AG04449 (cell line): ENCODE data around the gene C9orf152.

Experiments used
- CTCF ChIA-PET: fragments of 350-600 bp; formaldehyde crosslinking; extraction: SDS; loops from one replicate; lab custom pipeline; 2021; ENCODE audit warnings: antibody characterized with exemption; lab: Yijun Ruan, JAX
- POLR2A ChIA-PET: fragments of 400-600, 350-600 bp; formaldehyde crosslinking; extraction: SDS; loops from one replicate; lab custom pipeline; 2020; ENCODE audit warnings: antibody characterized with exemption, inconsistent platforms; lab: Yijun Ruan, JAX
- DNase-seq: peaks from one replicate; pipeline ENCODE4 v3.0.0-alpha.2; 2010; ENCODE audit warnings: low read depth, low spot score
- H3K4me3 ChIP-seq: 2 replicates; pipeline ENCODE4 v1.5.1; 2011; ENCODE audit warnings: low read depth, mild to moderate bottlenecking, control low read depth, low read length
- CTCF ChIP-seq: IDR thresholded peaks from one replicate; pipeline ENCODE4 v1.5.1; 2011; ENCODE audit warnings: mild to moderate bottlenecking, moderate library complexity, low read length, control low read depth, inconsistent platforms; ENCODE audit not compliant: insufficient read depth; ENCODE audit errors: missing control alignments

C9orf152 gene

GRCh38 chr9:110220809-110221208 is 12.8 kb upstream of the C9orf152 start:
- no peak for DNase-seq
- H3K4me3 ChIP-seq: no peak overlapping the region
- POLR2A ChIA-PET: no interaction called here
- CTCF ChIA-PET: interaction anchor here (1.0 to 22.4 kb wide), 2 partner anchors 27 to 354 kb away, joined by 3 to 534 read pairs; partner anchors contain the start of gene C9orf152
- TF ChIP-seq CTCF: no peak

- DNase-seq: no peak
- TF ChIP-seq CTCF: peak; percentile 44
- ChIA-PET CTCF (interaction anchor here (0.6 to 22.4 kb wide), 18 partner anchors 10 to 898 kb away, joined by 3 to 534 read pairs (median 4); partner anchors contain the start of gene C9orf152), POLR2A (no interaction called here)
- H3K4me3 ChIP-seq: no peak overlapping the region
Measured at GRCh38 chr9:110217656-110218099, 9.7 kb upstream of the C9orf152 start.

GRCh38 chr9:110214586-110215355 is 6.8 kb upstream of the C9orf152 start:
- ChIA-PET CTCF (interaction anchor here (0.7 to 22.4 kb wide), 6 partner anchors 14 to 641 kb away, joined by 3 to 534 read pairs (median 7); partner anchors contain the start of gene C9orf152), POLR2A (no interaction called here)
- no peak for DNase-seq
- H3K4me3 ChIP-seq: no peak overlapping the region
- TF ChIP-seq CTCF: no peak

GRCh38 chr9:110214090-110214489 is 6.1 kb upstream of the C9orf152 start:
- no peak overlapping the region for H3K4me3 ChIP-seq
- DNase-seq: no peak
- POLR2A ChIA-PET: no interaction called here
- TF ChIP-seq CTCF: no peak
- CTCF ChIA-PET: interaction anchor here (0.9 to 22.4 kb wide), 4 partner anchors 20 to 640 kb away, joined by 4 to 534 read pairs (median 11); partner anchors contain the start of gene C9orf152

GRCh38 chr9:110213413-110214044 is 5.6 kb upstream of the C9orf152 start:
- ChIA-PET CTCF (interaction anchor here (1.1 to 22.4 kb wide), 4 partner anchors 19 to 639 kb away, joined by 4 to 534 read pairs (median 11); partner anchors contain the start of gene C9orf152), POLR2A (no interaction called here)
- TF ChIP-seq CTCF: no peak
- no peak for DNase-seq
- H3K4me3 ChIP-seq: no peak overlapping the region
